HG03196 (cell line): Measurements from ENCODE around the gene HLA-DPA1.
"Not testable (repeated sequence)": the region's sequence is repeated elsewhere in the genome, so short reads cannot be mapped to it uniquely, and the experiment has no call there.

Experiments used
- ATAC-seq: cut with Tn5 transposase; IDR thresholded peaks from one replicate; pipeline ENCODE4 v1.9.1; 2021; ENCODE audit not compliant: unreplicated experiment

Gene HLA-DPA1

DNA sequence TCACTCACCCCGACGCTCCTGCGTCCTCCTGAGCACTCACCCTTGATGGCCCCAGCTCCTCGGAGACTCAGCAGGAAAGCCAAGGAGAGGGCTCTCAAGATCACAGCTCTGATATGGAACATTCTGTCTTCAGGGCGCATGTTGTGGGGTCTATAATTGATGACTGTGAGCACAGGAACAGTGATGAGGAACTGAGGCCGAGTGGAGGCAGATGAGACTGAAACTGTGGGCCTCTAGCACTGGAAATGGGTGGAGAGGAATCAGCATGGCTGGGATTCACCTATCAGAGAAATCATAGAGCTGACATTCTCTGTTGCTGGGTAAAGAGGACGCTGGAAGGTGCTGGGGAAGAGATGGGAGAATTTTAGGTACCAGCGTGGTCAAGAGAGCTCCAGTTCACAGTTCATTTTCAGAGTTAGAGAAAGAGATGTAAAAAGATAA is at the start of gene HLA-DPA1:
TSS of gene HLA-DPA1 (minus strand) at position 219 of the 441 bp plus-strand sequence.
- ATAC-seq = peak; percentile 62

DNA sequence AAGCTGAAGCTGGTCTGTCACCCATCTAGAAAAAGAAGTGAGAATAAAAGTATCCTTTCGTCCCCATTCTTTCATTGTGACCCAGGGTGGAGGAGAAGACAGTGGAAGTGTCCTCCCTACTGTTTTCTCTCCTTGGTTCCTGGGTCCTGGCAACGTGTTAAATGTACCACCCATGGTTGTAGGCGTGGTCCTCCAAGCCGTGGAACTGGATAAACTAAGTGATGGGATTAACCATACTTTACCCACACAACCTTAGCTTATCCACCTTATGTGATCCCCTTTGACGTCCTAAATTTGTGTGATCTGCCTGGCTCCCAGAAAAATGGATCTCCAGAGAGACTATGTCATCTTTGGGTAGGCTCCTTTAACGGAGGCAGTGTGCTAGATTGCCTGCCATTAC is 49.7 kb upstream of the HLA-DPA1 start:
- ATAC-seq = no peak

DNA sequence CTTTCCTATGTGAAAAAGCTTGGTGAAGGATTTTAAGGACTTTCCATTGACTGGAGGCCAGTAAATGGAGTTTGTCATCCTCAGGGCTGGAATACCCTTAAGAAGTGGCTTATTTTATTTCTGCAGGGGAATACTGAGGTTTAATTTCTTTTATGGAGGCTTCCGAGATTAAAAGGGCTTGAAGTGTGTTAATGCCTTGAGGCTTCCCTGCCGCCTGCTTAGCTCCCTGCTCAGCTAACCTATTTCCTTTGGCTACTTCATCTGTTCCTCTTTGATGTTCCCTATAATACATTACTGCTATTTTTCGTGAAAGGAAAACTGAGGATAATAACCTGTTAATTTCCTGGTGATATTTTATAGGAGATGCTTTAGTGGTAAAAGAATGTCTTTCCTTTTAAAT is 46.6 kb upstream of the HLA-DPA1 start:
- ATAC-seq = no peak

DNA sequence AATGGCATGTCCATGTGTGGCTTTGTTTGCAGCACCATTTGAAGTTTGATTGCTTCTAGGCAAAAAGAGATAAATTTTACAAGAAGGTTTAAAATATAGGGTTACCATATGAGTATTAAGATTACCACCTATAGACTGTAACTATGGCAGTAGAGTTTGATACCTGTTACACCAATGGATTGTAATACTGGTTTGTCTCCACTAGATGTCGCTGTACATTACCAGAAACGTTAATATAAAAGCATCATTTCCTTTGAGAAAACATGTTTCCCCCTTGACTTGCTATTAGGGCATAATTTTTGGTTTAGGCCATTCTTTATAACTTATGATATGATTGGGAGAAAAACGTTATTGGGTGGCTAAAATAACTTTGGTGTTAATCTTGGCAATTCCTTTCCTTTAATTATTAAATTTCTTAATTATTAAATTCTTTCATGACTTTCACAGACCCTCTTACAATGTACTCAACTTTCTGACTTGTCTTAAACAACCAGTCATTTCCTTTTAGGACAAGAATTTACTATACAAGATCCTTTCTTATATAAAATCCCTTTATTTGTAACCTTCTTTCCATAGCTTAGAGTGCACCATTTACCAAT is 45.2 kb upstream of the HLA-DPA1 start:
- no peak for ATAC-seq

DNA sequence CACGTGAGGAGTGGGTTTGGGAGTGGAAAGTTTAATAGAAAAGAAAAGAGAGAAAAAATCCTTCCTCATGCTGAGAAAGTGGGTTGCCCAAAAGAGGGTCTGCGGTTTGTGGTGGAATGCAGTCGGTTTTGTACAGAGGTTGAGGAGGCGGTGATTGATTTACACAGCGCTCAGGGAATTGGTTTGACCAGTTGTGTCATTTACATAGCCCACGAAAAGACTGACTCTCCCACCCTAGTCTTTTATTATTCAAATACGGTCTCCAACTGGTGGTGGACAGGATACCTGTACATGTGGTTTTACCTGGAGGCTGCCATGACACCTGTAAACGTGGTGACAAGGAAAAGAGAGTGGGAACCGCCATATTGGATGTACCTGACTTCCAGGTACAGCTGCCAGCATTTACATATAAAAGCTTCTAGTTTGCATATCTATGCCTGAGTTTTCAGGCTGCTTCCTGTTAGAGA is 44.4 kb upstream of the HLA-DPA1 start:
- ATAC-seq = no peak

- no peak for ATAC-seq
Observed at GRCh38 chr6:33116841-33117711, 43.6 kb upstream of the HLA-DPA1 start.

DNA sequence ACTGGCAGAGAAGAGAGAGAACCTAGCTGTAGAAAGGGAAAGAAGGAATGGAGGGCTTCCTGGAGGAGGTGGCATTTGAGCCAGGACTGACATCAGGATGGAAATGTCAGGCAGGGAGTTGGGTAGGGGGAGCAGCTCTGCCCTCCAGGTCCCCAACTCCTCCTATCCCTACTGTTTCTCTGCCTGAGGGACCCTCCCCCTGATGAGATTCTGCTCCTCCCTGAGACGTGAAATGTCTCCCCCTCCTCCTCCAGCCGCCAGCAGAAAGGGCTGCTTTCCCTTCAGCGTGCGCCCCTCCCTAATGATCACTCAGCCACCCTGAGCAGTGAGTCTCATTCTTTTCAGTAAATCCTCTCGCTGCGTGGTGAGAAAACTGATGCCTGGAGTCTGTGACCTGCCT is 43.0 kb upstream of the HLA-DPA1 start:
- ATAC-seq = no peak

GRCh38 chr6:33114406-33114805 is 41.0 kb upstream of the HLA-DPA1 start:
- no peak for ATAC-seq

DNA sequence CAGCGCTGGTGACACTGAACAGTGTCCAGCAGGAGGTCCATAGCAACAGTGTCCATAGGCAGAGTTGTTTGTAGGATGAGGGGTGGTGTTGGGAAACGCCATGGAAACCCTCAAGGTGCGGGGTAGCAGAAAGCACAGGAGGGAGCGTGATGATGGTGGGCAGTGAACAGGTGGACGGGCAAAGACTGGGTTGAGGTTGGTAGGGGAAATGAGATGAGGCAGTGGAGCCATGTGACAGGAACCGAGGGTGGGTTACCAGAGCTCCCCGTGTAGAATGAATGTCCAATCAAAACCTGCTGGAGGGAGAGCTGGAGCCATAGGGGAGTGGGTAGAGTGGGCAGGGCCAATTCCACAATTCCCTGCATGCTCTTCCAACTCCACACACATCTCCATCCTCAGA is 40.3 kb upstream of the HLA-DPA1 start:
- no peak for ATAC-seq

DNA sequence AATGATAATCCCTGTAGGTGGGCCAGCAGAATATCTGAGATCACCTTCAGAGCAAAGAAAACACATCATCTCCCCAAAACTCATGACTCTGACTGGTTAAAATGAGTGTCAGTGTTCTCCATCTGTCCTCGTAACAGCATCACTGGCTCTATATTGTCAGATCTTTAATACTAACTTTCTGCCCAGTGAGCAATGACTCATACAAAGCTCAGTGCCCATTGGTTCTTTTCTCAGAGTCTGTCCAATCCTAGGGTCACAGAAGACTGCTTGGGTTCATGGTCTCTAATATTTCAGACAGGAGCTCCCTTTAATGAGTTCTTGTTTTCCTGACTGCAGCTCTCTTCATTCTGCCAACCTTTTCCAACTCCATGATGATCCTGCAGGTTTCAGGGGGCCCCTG is 38.7 kb upstream of the HLA-DPA1 start:
- peak; percentile 73 for ATAC-seq

- ATAC-seq = no peak
Observed at GRCh38 chr6:33108307-33108706, 34.9 kb upstream of the HLA-DPA1 start.

DNA sequence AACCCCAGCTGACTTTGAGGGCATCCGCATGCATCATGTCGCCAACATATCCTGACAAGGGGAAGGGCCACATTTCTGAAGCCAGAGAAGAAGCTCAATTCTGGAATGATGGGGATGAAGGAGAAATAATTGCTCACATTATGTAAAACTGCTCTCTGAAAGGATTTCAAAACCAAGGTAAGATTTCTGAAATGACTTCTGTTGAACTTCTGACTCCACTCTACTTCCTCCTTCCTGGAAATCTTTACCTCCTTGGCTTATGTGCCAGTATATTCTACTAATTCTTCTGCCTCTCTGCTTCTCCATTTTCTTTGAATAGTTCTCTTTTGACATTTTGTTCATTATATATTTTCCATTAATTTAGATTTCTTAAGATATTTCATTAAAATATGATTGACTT is 34.2 kb upstream of the HLA-DPA1 start:
- ATAC-seq = no peak

GRCh38 chr6:33105916-33106871 is 32.7 kb upstream of the HLA-DPA1 start:
- ATAC-seq = no peak

DNA sequence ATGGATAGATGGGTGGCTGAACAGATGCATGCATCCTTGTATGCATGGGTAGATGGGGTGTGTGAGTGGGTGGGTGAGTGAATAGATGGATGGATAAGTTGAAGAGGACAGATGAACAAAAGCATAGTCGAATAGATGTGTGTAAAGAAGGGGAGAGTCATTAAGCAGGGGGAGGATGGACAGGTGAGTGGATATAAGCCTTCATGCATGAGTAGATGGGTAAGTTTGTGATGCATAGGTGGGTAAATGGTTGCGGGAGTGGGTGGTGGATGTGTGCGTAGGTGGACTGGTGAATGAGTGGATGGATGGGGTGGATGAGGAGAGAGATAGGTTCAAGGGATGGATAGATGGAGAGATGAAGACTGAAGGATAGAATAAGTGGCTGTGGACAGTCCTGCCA is 31.9 kb upstream of the HLA-DPA1 start:
- ATAC-seq = no peak

DNA sequence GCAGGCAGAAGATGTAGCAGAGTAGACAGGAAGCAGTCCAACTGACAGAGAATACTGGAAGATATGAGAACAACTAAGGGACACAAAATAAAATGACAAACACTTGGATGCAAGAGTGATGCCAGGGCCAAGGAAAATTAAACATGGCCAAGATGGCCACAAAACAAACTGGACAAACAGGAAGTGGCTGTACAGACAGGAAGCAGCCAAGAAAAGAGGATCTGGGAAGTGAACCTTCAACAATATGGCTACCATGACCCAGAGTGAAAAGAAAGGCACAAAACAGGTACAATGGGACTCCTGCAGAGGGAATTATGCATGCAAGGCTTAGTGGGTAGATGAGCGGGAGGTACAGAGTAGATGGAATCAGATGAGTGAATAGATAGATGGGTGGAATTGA is 31.4 kb upstream of the HLA-DPA1 start:
- no peak for ATAC-seq

GRCh38 chr6:33103776-33104175 is 30.3 kb upstream of the HLA-DPA1 start:
- no peak for ATAC-seq

- not testable (repeated sequence) for ATAC-seq
Observed at GRCh38 chr6:33101121-33101737, 27.8 kb upstream of the HLA-DPA1 start.

DNA sequence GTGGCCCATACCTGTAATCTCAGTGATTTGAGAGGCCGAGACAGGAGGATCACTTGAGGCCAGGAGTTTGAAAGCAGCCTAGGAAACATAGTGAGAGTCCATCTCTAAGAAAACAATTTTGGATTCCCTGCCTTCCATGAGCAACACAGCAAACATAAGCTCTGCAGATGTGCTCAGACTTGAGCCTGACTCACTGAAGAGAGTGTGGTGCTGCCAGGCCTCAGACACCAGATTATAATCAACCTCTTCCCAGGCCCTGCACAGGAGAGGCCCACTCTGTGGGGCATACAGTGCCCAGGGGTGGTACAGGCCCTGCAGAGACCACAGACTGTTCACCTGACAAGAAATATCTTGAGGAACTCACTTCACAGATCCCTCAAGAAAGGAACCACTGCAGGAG is 22.2 kb upstream of the HLA-DPA1 start:
- no peak for ATAC-seq

DNA sequence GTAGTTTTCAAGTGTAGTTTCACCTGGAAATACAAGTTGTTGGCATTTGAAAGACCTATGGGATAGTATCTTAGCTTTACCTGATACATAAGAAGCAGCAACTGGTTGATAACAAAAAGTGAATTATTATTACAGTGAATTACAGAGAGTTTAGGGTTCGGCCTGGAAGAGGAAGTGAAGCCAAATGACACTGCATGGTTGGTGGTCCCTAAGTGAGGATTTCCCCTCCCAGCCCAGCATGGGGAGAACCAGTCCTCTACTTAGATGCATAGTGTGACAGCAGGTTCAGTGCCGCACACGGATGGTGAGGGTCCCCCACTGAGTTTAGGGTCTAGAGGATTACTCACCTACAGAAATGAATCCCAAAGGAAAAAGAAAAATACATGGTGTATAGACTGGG is 20.4 kb upstream of the HLA-DPA1 start:
- no peak for ATAC-seq

DNA sequence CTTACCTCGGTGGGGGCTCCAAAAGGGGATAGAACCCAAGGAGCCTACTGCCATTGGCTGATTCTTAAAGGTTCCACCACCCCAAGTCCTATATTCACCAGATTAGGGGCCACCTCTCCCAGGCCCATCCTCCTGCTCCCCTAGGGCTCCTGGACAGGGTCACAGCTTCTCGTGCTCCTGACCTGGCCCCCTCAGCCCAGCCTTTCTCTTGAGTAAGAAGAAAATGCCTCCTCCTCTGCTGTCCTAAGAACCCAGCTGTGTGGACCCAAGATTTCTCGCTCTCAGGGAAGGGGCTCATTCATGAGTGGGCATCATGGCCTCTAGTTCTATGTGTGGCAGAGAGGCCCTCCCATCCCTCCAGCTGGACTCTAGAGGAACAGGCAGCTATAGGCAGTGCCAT is 18.9 kb upstream of the HLA-DPA1 start:
- no peak for ATAC-seq

- no peak for ATAC-seq
Observed at GRCh38 chr6:33091957-33092356, 18.5 kb upstream of the HLA-DPA1 start.
